ENCODE data around the gene PARP2.

PARP2 gene

GRCh38 chr14:20382526-20382925 is 39.1 kb downstream of the PARP2 start:
- no peak for DNase-seq (ENCODE audit: low read depth)
- H3K4me3 ChIP-seq (replicated peaks; ENCODE audit: low read depth, low read length), result no peak overlapping the region
- no peak for TF ChIP-seq CTCF (IDR thresholded peaks at IDR 0.05; ENCODE audit: low read length, missing control alignments)

- H3K4me3 ChIP-seq (replicated peaks; ENCODE audit: low read depth, low read length), result no peak overlapping the region
- no peak for TF ChIP-seq CTCF (IDR thresholded peaks at IDR 0.05; ENCODE audit: low read length, missing control alignments)
- no peak for DNase-seq (ENCODE audit: low read depth)
Observed at GRCh38 chr14:20383032-20383431, 39.6 kb downstream of the PARP2 start.

- DNase-seq (ENCODE audit: low read depth), result no peak
- TF ChIP-seq CTCF (IDR thresholded peaks at IDR 0.05; ENCODE audit: low read length, missing control alignments), result no peak
- no peak overlapping the region for H3K4me3 ChIP-seq (replicated peaks; ENCODE audit: low read depth, low read length)
Observed at GRCh38 chr14:20383636-20384035, 40.2 kb downstream of the PARP2 start.

- TF ChIP-seq CTCF (IDR thresholded peaks at IDR 0.05; ENCODE audit: low read length, missing control alignments), result no peak
Observed at GRCh38 chr14:20384321-20384720, 40.9 kb downstream of the PARP2 start.

GRCh38 chr14:20384886-20385285 is 41.5 kb downstream of the PARP2 start:
- no peak overlapping the region for H3K4me3 ChIP-seq (replicated peaks; ENCODE audit: low read depth, low read length)
- DNase-seq (ENCODE audit: low read depth), result no peak
- no peak for TF ChIP-seq CTCF (IDR thresholded peaks at IDR 0.05; ENCODE audit: low read length, missing control alignments)

More at GRCh38 chr14:20384321-20384720, 40.9 kb downstream of the PARP2 start:
- no peak overlapping the region for H3K4me3 ChIP-seq (replicated peaks; ENCODE audit: low read depth, low read length)
- no peak for DNase-seq (ENCODE audit: low read depth)

- no peak for TF ChIP-seq CTCF (IDR thresholded peaks at IDR 0.05; ENCODE audit: low read length, missing control alignments)
- DNase-seq (ENCODE audit: low read depth), result no peak
- no peak overlapping the region for H3K4me3 ChIP-seq (replicated peaks; ENCODE audit: low read depth, low read length)
Observed at GRCh38 chr14:20386276-20386855, 42.9 kb downstream of the PARP2 start.

GRCh38 chr14:20387576-20387975 is 44.1 kb downstream of the PARP2 start:
- no peak overlapping the region for H3K4me3 ChIP-seq (replicated peaks; ENCODE audit: low read depth, low read length)
- no peak for TF ChIP-seq CTCF (IDR thresholded peaks at IDR 0.05; ENCODE audit: low read length, missing control alignments)
- no peak for DNase-seq (ENCODE audit: low read depth)
